HG03342 (cell line): ENCODE results near the gene BMS1.

ENCODE experiments used
- ATAC-seq: cut with Tn5 transposase; IDR thresholded peaks from one replicate; pipeline ENCODE4 v1.9.1; 2021; ENCODE audit warnings: mild to moderate bottlenecking, moderate library complexity; ENCODE audit not compliant: unreplicated experiment

Gene BMS1

GRCh38 chr10:42882597-42882996 lies 100.0 kb downstream of the BMS1 start:
- ATAC-seq = no peak
